MM.1S (cell line): Measurements from ENCODE around the gene SLC12A6.

Experiments
- DNase-seq: peaks from one replicate; pipeline ENCODE4 v3.0.0-alpha.2; 2015
- H2AFZ ChIP-seq: fragments of 300-600 bp; sonication (generic); 2 replicates; pipeline ENCODE4 v1.6.0; 2016; ENCODE audit warnings: antibody characterized with exemption, low read length
- H3F3A ChIP-seq: fragments of 300-600 bp; sonication (generic); 2 replicates; pipeline ENCODE4 v1.6.1; 2016; ENCODE audit warnings: mild to moderate bottlenecking, antibody characterized with exemption, low read length, moderate library complexity, mixed read lengths; ENCODE audit not compliant: insufficient read depth
- H3K27ac ChIP-seq: fragments of 300-600 bp; sonication (generic); 2 replicates; pipeline ENCODE4 v1.5.1; 2016; ENCODE audit warnings: mild to moderate bottlenecking, low read length
- H3K27me3 ChIP-seq: fragments of 300-600 bp; sonication (generic); replicated peaks from 2 replicates; pipeline ENCODE4 v1.6.0; 2016; ENCODE audit warnings: low read length; ENCODE audit not compliant: insufficient read depth
- H3K36me3 ChIP-seq: fragments of 300-600 bp; sonication (generic); replicated peaks from 2 replicates; pipeline ENCODE4 v1.6.1; 2016; ENCODE audit warnings: mild to moderate bottlenecking, low read length, mixed read lengths; ENCODE audit not compliant: insufficient read depth
- H3K4me1 ChIP-seq: fragments of 300-600 bp; sonication (generic); 2 replicates; pipeline ENCODE4 v1.6.1; 2016; ENCODE audit warnings: low read length, mixed read lengths
- H3K4me2 ChIP-seq: fragments of 300-600 bp; sonication (generic); 2 replicates; pipeline ENCODE4 v1.6.0; 2016; ENCODE audit warnings: low read depth, low read length
- H3K4me3 ChIP-seq: fragments of 300-600 bp; sonication (generic); 2 replicates; pipeline ENCODE4 v1.5.1; 2016; ENCODE audit warnings: low read length, mixed read lengths
- H3K79me2 ChIP-seq: fragments of 300-600 bp; sonication (generic); 2 replicates; pipeline ENCODE4 v1.6.1; 2016; ENCODE audit warnings: mixed run types, low read length, mixed read lengths
- H3K9ac ChIP-seq: fragments of 300-600 bp; sonication (generic); 2 replicates; pipeline ENCODE4 v1.6.1; 2016; ENCODE audit warnings: low read length, mixed read lengths
- H3K9me2 ChIP-seq: fragments of 300-600 bp; sonication (generic); replicated peaks from 2 replicates; pipeline ENCODE4 v1.6.1; 2016; ENCODE audit warnings: mild to moderate bottlenecking, low read length, mixed read lengths; ENCODE audit not compliant: insufficient read depth
- H3K9me3 ChIP-seq: fragments of 300-600 bp; sonication (generic); replicated peaks from 2 replicates; pipeline ENCODE4 v1.6.1; 2016; ENCODE audit warnings: mild to moderate bottlenecking, low read length, mixed read lengths; ENCODE audit not compliant: insufficient read depth
- H4K20me1 ChIP-seq: fragments of 300-600 bp; sonication (generic); 2 replicates; pipeline ENCODE4 v1.6.1; 2016; ENCODE audit warnings: mild to moderate bottlenecking, low read length, moderate library complexity, mixed read lengths; ENCODE audit not compliant: insufficient read depth
- CTCF ChIP-seq: fragments of 300-600 bp; sonication (generic); IDR thresholded peaks from 2 replicates; pipeline ENCODE4 v1.5.1; 2016; ENCODE audit warnings: antibody characterized with exemption, low read length, mixed read lengths
- EZH2 ChIP-seq: fragments of 300-600 bp; sonication (generic); optimal IDR thresholded peaks from 2 replicates; pipeline ENCODE3; 2017; ENCODE audit warnings: low read depth, mild to moderate bottlenecking, antibody characterized with exemption, low read length, mixed read lengths
- EZH2phosphoT487 ChIP-seq: fragments of 300-600 bp; sonication (generic); IDR thresholded peaks from 2 replicates; pipeline ENCODE4 v1.6.1; 2018; ENCODE audit warnings: antibody characterized with exemption, low read length

Gene SLC12A6

GRCh38 chr15:34365836-34366235 is 28.3 kb upstream of the SLC12A6 start:
- Histone ChIP-seq H3K27ac (peak overlapping the region; percentile 81; the same call in 1 of the 2 replicates), H3K4me3 (peak overlapping the region; percentile 94), H3K9me3 (no peaks in the 10 kb centered on the region), H3K9ac (peak overlapping the region; percentile 78), H3K4me1 (peaks cover 13% of the 10 kb centered on the region), H3F3A (peaks cover 36% of the 10 kb centered on the region), H4K20me1 (no peaks in the 10 kb centered on the region), H2AFZ (peak overlapping the region; percentile 26), H3K79me2 (peaks cover 47% of the 10 kb centered on the region), H3K27me3 (no peaks in the 10 kb centered on the region), H3K9me2 (no peaks in the 10 kb centered on the region), H3K36me3 (no peaks in the 10 kb centered on the region), H3K4me2 (peak overlapping the region; percentile 90)
- DNase-seq: peak; percentile 66
- no peak for TF ChIP-seq EZH2
- TF ChIP-seq CTCF: no peak
- TF ChIP-seq EZH2phosphoT487: no peak

- TF ChIP-seq EZH2: no peak
- TF ChIP-seq EZH2phosphoT487: no peak
- TF ChIP-seq CTCF: no peak
- no peaks in the 10 kb centered on the region for H3K27me3 ChIP-seq
- H4K20me1 ChIP-seq: no peaks in the 10 kb centered on the region
- H3K36me3 ChIP-seq: no peaks in the 10 kb centered on the region
- H3F3A ChIP-seq: peaks cover 35% of the 10 kb centered on the region
- peaks cover 47% of the 10 kb centered on the region for H3K79me2 ChIP-seq
- H3K27ac ChIP-seq: peak overlapping the region; percentile 81; the same call in 1 of the 2 replicates
- H3K4me2 ChIP-seq: peak overlapping the region; percentile 90
- peaks cover 13% of the 10 kb centered on the region for H3K4me1 ChIP-seq
- peak overlapping the region; percentile 78 for H3K9ac ChIP-seq
- peak overlapping the region; percentile 94 for H3K4me3 ChIP-seq
- DNase-seq: no peak
- no peaks in the 10 kb centered on the region for H3K9me2 ChIP-seq
- H3K9me3 ChIP-seq: no peaks in the 10 kb centered on the region
- H2AFZ ChIP-seq: no peak overlapping the region
Measured at GRCh38 chr15:34365091-34365825, 27.7 kb upstream of the SLC12A6 start.

- Histone ChIP-seq H3F3A (peaks cover 24% of the 10 kb centered on the region), H3K4me2 (no peak overlapping the region), H3K79me2 (peaks cover 47% of the 10 kb centered on the region), H3K4me3 (no peak overlapping the region), H3K9ac (no peak overlapping the region), H3K27me3 (no peaks in the 10 kb centered on the region), H3K4me1 (peaks cover 13% of the 10 kb centered on the region), H3K9me3 (no peaks in the 10 kb centered on the region), H2AFZ (no peak overlapping the region), H3K9me2 (no peaks in the 10 kb centered on the region), H3K36me3 (no peaks in the 10 kb centered on the region), H4K20me1 (no peaks in the 10 kb centered on the region), H3K27ac (no peak overlapping the region)
- no peak for TF ChIP-seq EZH2phosphoT487
- no peak for TF ChIP-seq CTCF
- TF ChIP-seq EZH2: no peak
- no peak for DNase-seq
Measured at GRCh38 chr15:34364041-34364440, 26.5 kb upstream of the SLC12A6 start.
